ENCODE measurements around the gene PRDM15.

PRDM15 gene

GRCh38 chr21:41883582-41883981, 4.4 kb upstream of the PRDM15 start:
- no peak for TF ChIP-seq CTCF (IDR thresholded peaks at IDR 0.05; ENCODE audit: borderline replicate concordance, control extremely low read depth, extremely low read depth, insufficient read depth, missing control alignments)
- no peak for DNase-seq (ENCODE audit: low spot score)
- in situ Hi-C loops (cut with MboI; ENCODE audit: low sequenced_read_pairs, unreplicated experiment), result no loop called here

GRCh38 chr21:41881051-41881450, 1.9 kb upstream of the PRDM15 start:
- no peak for TF ChIP-seq CTCF (IDR thresholded peaks at IDR 0.05; ENCODE audit: borderline replicate concordance, control extremely low read depth, extremely low read depth, insufficient read depth, missing control alignments)
- in situ Hi-C loops (cut with MboI; ENCODE audit: low sequenced_read_pairs, unreplicated experiment), result no loop called here
- DNase-seq (ENCODE audit: low spot score), result no peak

- no peak for DNase-seq (ENCODE audit: low spot score)
- TF ChIP-seq CTCF (IDR thresholded peaks at IDR 0.05; ENCODE audit: borderline replicate concordance, control extremely low read depth, extremely low read depth, insufficient read depth, missing control alignments), result no peak
- in situ Hi-C loops (cut with MboI; ENCODE audit: low sequenced_read_pairs, unreplicated experiment), result no loop called here
Observed at GRCh38 chr21:41880153-41880552, 1.0 kb upstream of the PRDM15 start.

- no peak for TF ChIP-seq CTCF (IDR thresholded peaks at IDR 0.05; ENCODE audit: borderline replicate concordance, control extremely low read depth, extremely low read depth, insufficient read depth, missing control alignments)
- peak; percentile 90 for DNase-seq (ENCODE audit: low spot score)
- in situ Hi-C loops (cut with MboI; ENCODE audit: low sequenced_read_pairs, unreplicated experiment), result no loop called here
Observed at GRCh38 chr21:41878831-41879189, 334 bp downstream of the PRDM15 start.

GRCh38 chr21:41877901-41878830, 978 bp downstream of the PRDM15 start:
- in situ Hi-C loops (cut with MboI; ENCODE audit: low sequenced_read_pairs, unreplicated experiment), result no loop called here
- peak; percentile 55 for DNase-seq (ENCODE audit: low spot score)

More at GRCh38 chr21:41877901-41878830, 978 bp downstream of the PRDM15 start:
- TF ChIP-seq CTCF (IDR thresholded peaks at IDR 0.05; ENCODE audit: borderline replicate concordance, control extremely low read depth, extremely low read depth, insufficient read depth, missing control alignments), result no peak

Measured in GM13976 (cell line).